Caco-2 (cell line): Measurements from ENCODE around the gene DPF3. TPM values are rescaled to one million over a fixed set of nuclear protein-coding genes. Genes with fewer than 3 reads are reported as not detected.

Experiments
- BruUV-seq: library from RNA; stranded (reverse); fragments of 400-500 nt; replicated peaks from 2 replicates; lab custom pipeline; 2021; lab: Mats Ljungman, UMichigan
- CTCF ChIA-PET: fragments of 300-600 bp; sonication (Branson Sonifier 250); formaldehyde crosslinking; loops from one replicate; lab custom pipeline; 2022; ENCODE audit warnings: antibody characterized with exemption; lab: Charles Lee
- POLR2A ChIA-PET: fragments of 300-600 bp; sonication (Branson Sonifier 250); formaldehyde crosslinking; loops from one replicate; lab custom pipeline; 2022; ENCODE audit warnings: antibody characterized with exemption; lab: Charles Lee
- DNase-seq, 2 experiments: peaks; one replicate each; pipeline versions ENCODE4 v3.0.0 to v3.0.0-alpha.2; 2020 to 2022
- H3K27me3 ChIP-seq: replicated peaks from 2 replicates; pipeline ENCODE4 v1.6.0; 2011; ENCODE audit warnings: low read length; ENCODE audit not compliant: control insufficient read depth, insufficient read depth
- H3K36me3 ChIP-seq: 2 replicates; pipeline ENCODE4 v1.5.1; 2011; ENCODE audit warnings: low read length; ENCODE audit not compliant: control insufficient read depth, insufficient read depth
- H3K4me1 ChIP-seq: fragments of 250-450 bp; sonication (Bioruptor Pico); 2 replicates; pipeline ENCODE4 v1.5.1; 2020; ENCODE audit warnings: mild to moderate bottlenecking
- H3K4me3 ChIP-seq: 2 replicates; pipeline ENCODE4 v1.5.1; 2011; ENCODE audit warnings: low read depth, mild to moderate bottlenecking, control low read depth, low read length
- H3K9me3 ChIP-seq: fragments of 250-450 bp; sonication (Bioruptor Pico); 2 replicates; pipeline ENCODE4 v1.5.1; 2020; ENCODE audit warnings: mild to moderate bottlenecking, moderate library complexity
- H3K27ac Mint-ChIP-seq: one replicate; pipeline ENCODE4 v1.8.0; 2022; ENCODE audit warnings: mixed read lengths; ENCODE audit not compliant: unreplicated experiment
- H3K27me3 Mint-ChIP-seq: one replicate; pipeline ENCODE4 v1.8.0; 2022; ENCODE audit warnings: mixed read lengths; ENCODE audit not compliant: insufficient read depth, unreplicated experiment
- H3K36me3 Mint-ChIP-seq: one replicate; pipeline ENCODE4 v1.8.0; 2022; ENCODE audit warnings: mild to moderate bottlenecking, mixed read lengths; ENCODE audit not compliant: insufficient read depth, unreplicated experiment
- H3K4me1 Mint-ChIP-seq: one replicate; pipeline ENCODE4 v1.8.0; 2022; ENCODE audit warnings: low read depth, mixed read lengths; ENCODE audit not compliant: unreplicated experiment
- H3K4me3 Mint-ChIP-seq: one replicate; pipeline ENCODE4 v1.8.0; 2022; ENCODE audit warnings: mild to moderate bottlenecking, moderate library complexity, mixed read lengths; ENCODE audit not compliant: unreplicated experiment
- H3K9me3 Mint-ChIP-seq: one replicate; pipeline ENCODE4 v1.8.0; 2022; ENCODE audit warnings: mixed read lengths; ENCODE audit not compliant: unreplicated experiment
- intact Hi-C: fragments of 100-400 bp; cut with micrococcal nuclease; formaldehyde crosslinking; loops from one replicate; pipeline ENCODE4 v1.10.0; 2022; ENCODE audit not compliant: unreplicated experiment
- total RNA-seq: library from RNA; stranded (reverse); gene quantifications from 2 replicates; pipeline ENCODE4 v1.2.3, GENCODE V29; 2022
- TF ChIP-seq, protein P1 (sequence below), 2 experiments: fragments of 200-600 bp in 1 of 2; IDR thresholded peaks; 1 replicate in 1 of 2; 2 replicates in 1 of 2; pipeline versions ENCODE4 v1.5.1 to v1.8.0; 2011 to 2022; ENCODE audit warnings: antibody characterized with exemption in 1 of 2, control low read depth in 1 of 2, inconsistent platforms in 1 of 2, low read depth in 1 of 2, low read length in 1 of 2, mild to moderate bottlenecking in 1 of 2, moderate library complexity in 1 of 2; ENCODE audit not compliant: insufficient read depth in 1 of 2, severe bottlenecking in 1 of 2, unreplicated experiment in 1 of 2

The DPF3 gene
- total RNA-seq, 1 experiment from 2014 or later, result not detected

DNA sequence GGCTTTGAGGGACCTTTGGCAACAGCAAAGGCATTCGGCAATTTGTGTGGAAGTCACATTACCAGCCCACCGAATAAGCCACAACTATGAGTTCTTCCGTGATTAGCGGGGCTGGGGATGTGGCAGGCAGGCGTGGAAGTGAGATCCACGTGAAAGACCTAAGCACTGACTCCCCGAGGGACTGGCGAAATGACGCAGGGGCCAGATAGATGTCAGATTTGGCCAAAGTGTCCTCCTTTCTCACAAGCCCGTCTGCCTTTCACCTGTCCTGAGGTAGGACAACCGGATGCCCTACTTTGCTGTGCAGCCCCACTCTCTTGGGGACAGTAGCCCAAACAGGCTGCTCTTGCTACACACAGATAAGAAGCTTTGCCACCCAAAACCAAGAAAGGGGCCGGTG is 54.5 kb downstream of the DPF3 start:
- intact Hi-C loops, result no loop called here
- no peaks in the 10 kb centered on the region for H3K4me1 Mint-ChIP-seq
- H3K9me3 ChIP-seq, result no peaks in the 10 kb centered on the region
- H3K4me3 ChIP-seq, result no peak overlapping the region
- no peak overlapping the region for H3K27ac Mint-ChIP-seq
- DNase-seq, result no peak
- H3K4me1 ChIP-seq, result no peaks in the 10 kb centered on the region
- H3K27me3 ChIP-seq, result no peaks in the 10 kb centered on the region
- no peak overlapping the region for H3K4me3 Mint-ChIP-seq
- no TSS peak for BruUV-seq
- H3K9me3 Mint-ChIP-seq, result no peaks in the 10 kb centered on the region
- ChIA-PET POLR2A (no interaction called here), CTCF (no interaction called here)
- TF ChIP-seq, protein P1, sequence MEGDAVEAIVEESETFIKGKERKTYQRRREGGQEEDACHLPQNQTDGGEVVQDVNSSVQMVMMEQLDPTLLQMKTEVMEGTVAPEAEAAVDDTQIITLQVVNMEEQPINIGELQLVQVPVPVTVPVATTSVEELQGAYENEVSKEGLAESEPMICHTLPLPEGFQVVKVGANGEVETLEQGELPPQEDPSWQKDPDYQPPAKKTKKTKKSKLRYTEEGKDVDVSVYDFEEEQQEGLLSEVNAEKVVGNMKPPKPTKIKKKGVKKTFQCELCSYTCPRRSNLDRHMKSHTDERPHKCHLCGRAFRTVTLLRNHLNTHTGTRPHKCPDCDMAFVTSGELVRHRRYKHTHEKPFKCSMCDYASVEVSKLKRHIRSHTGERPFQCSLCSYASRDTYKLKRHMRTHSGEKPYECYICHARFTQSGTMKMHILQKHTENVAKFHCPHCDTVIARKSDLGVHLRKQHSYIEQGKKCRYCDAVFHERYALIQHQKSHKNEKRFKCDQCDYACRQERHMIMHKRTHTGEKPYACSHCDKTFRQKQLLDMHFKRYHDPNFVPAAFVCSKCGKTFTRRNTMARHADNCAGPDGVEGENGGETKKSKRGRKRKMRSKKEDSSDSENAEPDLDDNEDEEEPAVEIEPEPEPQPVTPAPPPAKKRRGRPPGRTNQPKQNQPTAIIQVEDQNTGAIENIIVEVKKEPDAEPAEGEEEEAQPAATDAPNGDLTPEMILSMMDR (IDR thresholded peaks at IDR 0.05; ENCODE audit: insufficient read depth in 1 of 2, low read depth in 1 of 2, low read length in 1 of 2, severe bottlenecking in 1 of 2, unreplicated experiment in 1 of 2), result no peak
- H3K27me3 Mint-ChIP-seq, result peaks cover 11% of the 10 kb centered on the region
- no peaks in the 10 kb centered on the region for H3K36me3 ChIP-seq
- no peaks in the 10 kb centered on the region for H3K36me3 Mint-ChIP-seq

DNA sequence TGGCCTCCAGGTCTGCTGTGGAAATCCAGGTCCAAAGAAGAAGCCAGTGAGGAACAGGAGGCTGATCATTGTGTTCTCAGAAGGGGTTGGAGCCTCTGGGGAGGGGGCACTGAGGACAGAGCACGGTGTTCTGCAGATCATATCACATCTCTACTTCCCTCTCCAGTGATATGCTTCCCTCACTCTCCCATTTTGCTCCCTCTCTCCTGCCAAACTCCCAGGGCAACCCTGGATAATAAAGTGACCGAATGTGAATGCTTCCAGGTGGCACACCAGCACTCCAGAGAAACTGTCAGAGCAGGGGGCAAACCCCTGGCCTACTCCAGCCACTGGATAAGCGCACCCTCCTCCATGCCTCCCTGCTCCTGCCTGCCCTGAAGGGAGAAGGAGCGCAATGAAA is 57.8 kb downstream of the DPF3 start:
- Mint-ChIP-seq H3K27ac (no peak overlapping the region), H3K4me1 (no peaks in the 10 kb centered on the region), H3K9me3 (peaks cover 11% of the 10 kb centered on the region), H3K36me3 (no peaks in the 10 kb centered on the region), H3K27me3 (peaks cover 25% of the 10 kb centered on the region), H3K4me3 (no peak overlapping the region)
- Histone ChIP-seq H3K27me3 (no peaks in the 10 kb centered on the region), H3K4me1 (no peaks in the 10 kb centered on the region), H3K9me3 (no peaks in the 10 kb centered on the region), H3K4me3 (no peak overlapping the region), H3K36me3 (no peaks in the 10 kb centered on the region)
- no TSS peak for BruUV-seq
- DNase-seq, result no peak
- TF ChIP-seq, protein P1 (IDR thresholded peaks at IDR 0.05; ENCODE audit: insufficient read depth in 1 of 2, low read depth in 1 of 2, low read length in 1 of 2, severe bottlenecking in 1 of 2, unreplicated experiment in 1 of 2), result no peak
- ChIA-PET POLR2A (no interaction called here), CTCF (no interaction called here)
- intact Hi-C loops, result no loop called here

DNA sequence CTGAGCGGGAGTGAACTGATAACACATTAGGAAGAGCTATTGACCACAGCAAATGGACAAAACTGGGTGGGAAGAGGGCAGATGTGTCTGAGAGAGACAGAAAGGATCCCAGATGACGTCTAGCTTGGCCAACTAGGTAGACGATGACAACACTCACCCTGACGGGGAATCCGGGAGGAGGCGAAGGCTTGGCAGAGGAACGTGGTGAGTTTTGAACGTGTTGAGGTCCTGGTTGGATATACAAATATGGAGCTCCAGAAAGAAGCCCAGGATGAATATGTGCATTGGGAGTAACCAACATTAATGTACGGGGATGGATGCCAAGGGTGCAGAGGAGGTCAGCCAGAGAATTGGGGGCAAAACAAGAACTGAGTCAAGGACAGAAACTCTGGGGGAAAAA is 60.7 kb downstream of the DPF3 start:
- peaks cover 11% of the 10 kb centered on the region for H3K9me3 Mint-ChIP-seq
- CTCF ChIA-PET, result no interaction called here
- BruUV-seq, result no TSS peak
- H3K9me3 ChIP-seq, result no peaks in the 10 kb centered on the region
- POLR2A ChIA-PET, result no interaction called here
- no peak overlapping the region for H3K27ac Mint-ChIP-seq
- no peaks in the 10 kb centered on the region for H3K27me3 ChIP-seq
- H3K4me1 Mint-ChIP-seq, result no peaks in the 10 kb centered on the region
- no peaks in the 10 kb centered on the region for H3K36me3 Mint-ChIP-seq
- H3K4me3 ChIP-seq, result no peak overlapping the region
- H3K4me1 ChIP-seq, result no peaks in the 10 kb centered on the region
- intact Hi-C loops, result no loop called here
- no peaks in the 10 kb centered on the region for H3K36me3 ChIP-seq
- peaks cover 24% of the 10 kb centered on the region for H3K27me3 Mint-ChIP-seq
- no peak overlapping the region for H3K4me3 Mint-ChIP-seq
- TF ChIP-seq, protein P1 (IDR thresholded peaks at IDR 0.05; ENCODE audit: insufficient read depth in 1 of 2, low read depth in 1 of 2, low read length in 1 of 2, severe bottlenecking in 1 of 2, unreplicated experiment in 1 of 2), result no peak
- no peak for DNase-seq
